Trophoblast cell (in vitro differentiated cells and primary cell): ENCODE data around the gene HOPX.

Experiments used
- DNase-seq, 2 donors: peaks; one replicate each; pipeline ENCODE4 v3.0.0-alpha.2; 2016
- H2AFZ ChIP-seq: 2 replicates; pipeline ENCODE4 v1.6.1; 2013; ENCODE audit warnings: low read length, moderate library complexity, mild to moderate bottlenecking; ENCODE audit not compliant: insufficient read depth, poor library complexity
- H2AK5ac ChIP-seq: 2 replicates; pipeline ENCODE4 v1.6.1; 2013; ENCODE audit warnings: mild to moderate bottlenecking, low read length
- H2BK120ac ChIP-seq: 2 replicates; pipeline ENCODE4 v1.6.1; 2013; ENCODE audit warnings: low read length, mild to moderate bottlenecking, moderate library complexity; ENCODE audit not compliant: insufficient read depth, poor library complexity
- H2BK12ac ChIP-seq: 2 replicates; pipeline ENCODE4 v1.6.1; 2013; ENCODE audit warnings: mild to moderate bottlenecking, low read length, moderate library complexity
- H2BK5ac ChIP-seq: 2 replicates; pipeline ENCODE4 v1.6.1; 2013; ENCODE audit warnings: low read length, low read depth, moderate library complexity, mild to moderate bottlenecking; ENCODE audit not compliant: poor library complexity
- H3K14ac ChIP-seq: 2 replicates; pipeline ENCODE4 v1.6.1; 2013; ENCODE audit warnings: mild to moderate bottlenecking, low read length
- H3K18ac ChIP-seq: 2 replicates; pipeline ENCODE4 v1.6.1; 2013; ENCODE audit warnings: mild to moderate bottlenecking, low read length
- H3K23ac ChIP-seq: 2 replicates; pipeline ENCODE4 v1.6.1; 2013; ENCODE audit warnings: low read length
- H3K27ac ChIP-seq: 2 replicates; pipeline ENCODE4 v1.5.1; 2013; ENCODE audit warnings: low read depth, mild to moderate bottlenecking, inconsistent platforms, low read length, moderate library complexity
- H3K27me3 ChIP-seq: 2 replicates; pipeline ENCODE4 v1.6.1; 2013; ENCODE audit warnings: inconsistent platforms, mild to moderate bottlenecking, low read length, moderate library complexity; ENCODE audit not compliant: insufficient read depth
- H3K36me3 ChIP-seq, 2 experiments: 1 replicate in 1 of 2; 2 replicates in 1 of 2; pipeline ENCODE4 v1.6.1; 2013; ENCODE audit warnings: low read length in 2 of 2, mild to moderate bottlenecking in 2 of 2, moderate library complexity in 1 of 2; ENCODE audit not compliant: insufficient read depth in 2 of 2, control insufficient read depth in 1 of 2
- H3K4ac ChIP-seq: 2 replicates; pipeline ENCODE4 v1.6.1; 2013; ENCODE audit warnings: low read depth, mild to moderate bottlenecking, low read length, moderate library complexity
- H3K4me1 ChIP-seq, 2 experiments: 1 replicate in 1 of 2; 2 replicates in 1 of 2; pipeline ENCODE4 v1.6.1; 2013; ENCODE audit warnings: low read length in 2 of 2, mild to moderate bottlenecking in 2 of 2, moderate library complexity in 1 of 2; ENCODE audit not compliant: insufficient read depth in 2 of 2, control insufficient read depth in 1 of 2
- H3K4me2 ChIP-seq: 2 replicates; pipeline ENCODE4 v1.6.1; 2013; ENCODE audit warnings: inconsistent platforms, mild to moderate bottlenecking, low read length, moderate library complexity
- H3K4me3 ChIP-seq: 2 replicates; pipeline ENCODE4 v1.5.1; 2013; ENCODE audit warnings: mild to moderate bottlenecking, low read depth, low read length, inconsistent platforms
- H3K79me1 ChIP-seq: one replicate; pipeline ENCODE4 v1.6.1; 2013; ENCODE audit warnings: low read length
- H3K79me2 ChIP-seq: 2 replicates; pipeline ENCODE4 v1.6.1; 2013; ENCODE audit warnings: low read length, mild to moderate bottlenecking; ENCODE audit not compliant: control insufficient read depth, insufficient read depth, poor library complexity
- H3K9ac ChIP-seq: 2 replicates; pipeline ENCODE4 v1.6.1; 2013; ENCODE audit warnings: mild to moderate bottlenecking, low read length
- H3K9me3 ChIP-seq: 2 replicates; pipeline ENCODE4 v1.6.1; 2013; ENCODE audit warnings: low read depth, mild to moderate bottlenecking, control low read depth, inconsistent platforms, low read length; ENCODE audit not compliant: insufficient read depth
- H4K12ac ChIP-seq: 2 replicates; pipeline ENCODE4 v1.6.1; 2013; ENCODE audit warnings: low read depth, mild to moderate bottlenecking, low read length, moderate library complexity
- H4K8ac ChIP-seq: 2 replicates; pipeline ENCODE4 v1.6.1; 2013; ENCODE audit warnings: low read depth, mild to moderate bottlenecking, low read length, moderate library complexity
- H4K91ac ChIP-seq: one replicate; pipeline ENCODE4 v1.6.1; 2013; ENCODE audit warnings: low read depth, mild to moderate bottlenecking, low read length, moderate library complexity
- WGBS: extraction: QIAGEN DNeasy Blood & Tissue Kit; methylation state at CpG from one replicate; pipeline ENCODE4 v1.1.7; 2013; ENCODE audit warnings: missing lambda C conversion rate; ENCODE audit not compliant: insufficient read length, insufficient coverage; ENCODE audit errors: extremely low coverage; 5-methylcytosine and 5-hydroxymethylcytosine counted together

The HOPX gene

GRCh38 chr4:56690393-56690792 is 9.3 kb upstream of the HOPX start:
- Histone ChIP-seq H4K12ac (no peak overlapping the region), H3K4me3 (no peak overlapping the region), H3K27me3 (no peaks in the 10 kb centered on the region), H3K9ac (no peak overlapping the region), H4K8ac (no peak overlapping the region), H3K23ac (no peak overlapping the region), H3K18ac (no peak overlapping the region), H3K9me3 (peaks cover under 1% of the 10 kb centered on the region), H3K4me2 (no peak overlapping the region), H3K79me2 (no peaks in the 10 kb centered on the region), H3K36me3 (no peaks in the 10 kb centered on the region), H3K79me1 (no peaks in the 10 kb centered on the region), H3K14ac (no peak overlapping the region), H3K4ac (no peak overlapping the region), H3K27ac (no peak overlapping the region), H2AFZ (no peak overlapping the region), H2BK120ac (no peak overlapping the region), H4K91ac (no peak overlapping the region), H2BK12ac (no peak overlapping the region), H3K4me1 (no peaks in the 10 kb centered on the region), H2AK5ac (no peak overlapping the region), H2BK5ac (no peak overlapping the region)
- DNase-seq, result no peak
- no CpG with 5 or more reads among the region's 1 CpG for WGBS

GRCh38 chr4:56689201-56689969 is 8.3 kb upstream of the HOPX start:
- no peak overlapping the region for H3K27ac ChIP-seq
- H3K79me1 ChIP-seq, result no peaks in the 10 kb centered on the region
- no CpG with 5 or more reads among the region's 2 CpGs for WGBS
- H3K27me3 ChIP-seq, result no peaks in the 10 kb centered on the region
- H3K79me2 ChIP-seq, result no peaks in the 10 kb centered on the region
- no peak overlapping the region for H3K14ac ChIP-seq
- H3K4me3 ChIP-seq, result no peak overlapping the region
- no peak overlapping the region for H3K4ac ChIP-seq
- no peak overlapping the region for H2BK12ac ChIP-seq
- no peak overlapping the region for H2AK5ac ChIP-seq
- H3K4me2 ChIP-seq, result no peak overlapping the region
- no peak overlapping the region for H2BK5ac ChIP-seq
- H4K91ac ChIP-seq, result no peak overlapping the region
- peaks cover 2% of the 10 kb centered on the region for H3K9me3 ChIP-seq
- H3K18ac ChIP-seq, result no peak overlapping the region
- H2AFZ ChIP-seq, result no peak overlapping the region
- no peak overlapping the region for H4K8ac ChIP-seq
- peak; percentile 52 to 87 for DNase-seq
- H3K23ac ChIP-seq, result no peak overlapping the region
- no peak overlapping the region for H2BK120ac ChIP-seq
- no peaks in the 10 kb centered on the region for H3K36me3 ChIP-seq
- no peaks in the 10 kb centered on the region for H3K4me1 ChIP-seq
- H4K12ac ChIP-seq, result no peak overlapping the region
- H3K9ac ChIP-seq, result no peak overlapping the region

GRCh38 chr4:56688094-56688647 is 7.1 kb upstream of the HOPX start:
- Histone ChIP-seq H3K4me3 (no peak overlapping the region), H3K4ac (no peak overlapping the region), H2BK5ac (no peak overlapping the region), H3K9ac (no peak overlapping the region), H2BK120ac (no peak overlapping the region), H3K79me1 (no peaks in the 10 kb centered on the region), H3K36me3 (no peaks in the 10 kb centered on the region), H2BK12ac (no peak overlapping the region), H2AK5ac (no peak overlapping the region), H3K4me2 (no peak overlapping the region), H2AFZ (no peak overlapping the region), H4K91ac (no peak overlapping the region), H3K27ac (no peak overlapping the region), H3K9me3 (peaks cover 2% of the 10 kb centered on the region), H3K14ac (no peak overlapping the region), H3K23ac (no peak overlapping the region), H3K4me1 (no peaks in the 10 kb centered on the region), H3K18ac (no peak overlapping the region), H3K79me2 (no peaks in the 10 kb centered on the region), H4K8ac (no peak overlapping the region), H3K27me3 (no peaks in the 10 kb centered on the region), H4K12ac (no peak overlapping the region)
- no peak for DNase-seq
- WGBS, result no CpG with 5 or more reads among the region's 2 CpGs

- Histone ChIP-seq H2AFZ (no peak overlapping the region), H3K9ac (no peak overlapping the region), H4K12ac (no peak overlapping the region), H3K4me1 (no peaks in the 10 kb centered on the region), H3K9me3 (peaks cover 2% of the 10 kb centered on the region), H3K18ac (no peak overlapping the region), H2AK5ac (no peak overlapping the region), H3K79me1 (no peaks in the 10 kb centered on the region), H4K91ac (no peak overlapping the region), H3K4me2 (no peak overlapping the region), H3K79me2 (no peaks in the 10 kb centered on the region), H3K14ac (no peak overlapping the region), H3K27me3 (no peaks in the 10 kb centered on the region), H3K36me3 (no peaks in the 10 kb centered on the region), H2BK120ac (no peak overlapping the region), H3K4me3 (no peak overlapping the region), H2BK12ac (no peak overlapping the region), H4K8ac (no peak overlapping the region), H3K23ac (no peak overlapping the region), H3K4ac (no peak overlapping the region), H2BK5ac (no peak overlapping the region), H3K27ac (no peak overlapping the region)
- WGBS, result no CpG with 5 or more reads among the region's 3 CpGs
- DNase-seq, result no peak
Observed at GRCh38 chr4:56686537-56687231, 5.6 kb upstream of the HOPX start.
